NCI-H69 (cell line): ENCODE results near the gene SLC25A45.
"Not testable (repeated sequence)": the region's sequence is repeated elsewhere in the genome, so short reads cannot be mapped to it uniquely, and the experiment has no call there.

Source experiments
- DNase-seq: peaks from one replicate; lab custom pipeline; 2025; lab: John Stamatoyannopoulos, UW

The SLC25A45 gene

DNA sequence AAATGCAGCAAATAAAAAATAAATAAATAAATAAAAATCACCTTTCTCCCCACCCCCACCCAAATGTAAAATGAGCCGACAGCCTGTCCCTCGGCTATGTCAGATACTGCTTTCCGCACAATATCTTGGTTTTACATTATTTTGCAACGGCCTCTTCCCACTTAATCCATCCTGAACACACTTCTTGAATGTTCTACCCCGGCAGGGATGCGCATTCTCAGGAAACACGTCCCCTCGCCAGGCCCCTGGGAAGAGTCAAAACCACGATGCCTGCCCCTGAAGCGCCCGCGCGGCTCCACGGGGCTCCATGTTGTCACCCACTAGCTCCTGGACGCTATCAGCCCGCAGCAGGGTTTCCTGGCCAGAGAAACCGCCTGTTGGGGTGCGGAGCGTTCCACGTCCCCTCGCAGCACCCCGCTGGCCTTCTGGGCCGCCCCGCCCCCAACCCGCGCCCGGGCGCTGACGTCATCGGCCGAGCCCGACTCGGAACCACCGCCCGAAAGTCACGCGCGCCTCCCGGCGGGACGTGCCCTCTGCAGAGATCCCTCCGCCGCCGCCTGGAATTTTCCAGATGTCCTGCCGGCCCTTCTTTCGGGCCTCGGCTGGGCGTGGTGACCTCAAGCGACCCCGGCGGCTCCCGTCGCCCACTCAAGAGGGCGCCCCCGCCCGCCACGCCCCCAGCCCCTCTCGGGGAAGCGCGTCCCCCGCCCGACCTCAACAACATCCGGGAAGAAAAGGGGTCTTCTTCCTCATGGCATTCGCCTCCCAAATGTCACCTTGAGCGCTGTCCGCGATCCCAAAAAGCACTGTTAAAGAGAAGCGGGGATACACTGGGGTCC, 39.6 kb upstream of the SLC25A45 start:
- peak; percentile 98 for DNase-seq

- DNase-seq = peak; percentile 98
Measured at GRCh38 chr11:65420979-65421793, 38.7 kb upstream of the SLC25A45 start.

DNA sequence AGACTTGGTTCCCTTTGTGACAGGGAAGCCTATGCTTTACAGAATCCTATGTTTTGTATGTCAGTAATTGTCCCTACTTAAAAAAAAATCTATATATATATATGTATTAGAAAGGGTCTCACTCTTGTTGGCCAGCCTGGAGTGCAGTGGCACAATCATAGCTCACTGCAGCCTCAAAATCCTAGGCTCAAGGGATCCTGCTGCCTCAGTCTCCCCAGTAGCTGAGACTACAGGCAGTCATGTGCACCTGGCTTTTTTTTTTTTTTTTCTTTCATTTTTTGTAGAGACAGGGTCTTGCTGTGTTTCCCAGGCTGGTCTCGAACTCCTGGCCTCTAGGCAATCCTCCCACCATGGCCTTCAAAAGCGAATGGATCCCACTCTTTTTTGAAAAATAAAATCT, 38.1 kb upstream of the SLC25A45 start:
- no peak for DNase-seq

- peak; percentile 88 for DNase-seq
Measured at GRCh38 chr11:65419772-65420481, 37.5 kb upstream of the SLC25A45 start.

DNA sequence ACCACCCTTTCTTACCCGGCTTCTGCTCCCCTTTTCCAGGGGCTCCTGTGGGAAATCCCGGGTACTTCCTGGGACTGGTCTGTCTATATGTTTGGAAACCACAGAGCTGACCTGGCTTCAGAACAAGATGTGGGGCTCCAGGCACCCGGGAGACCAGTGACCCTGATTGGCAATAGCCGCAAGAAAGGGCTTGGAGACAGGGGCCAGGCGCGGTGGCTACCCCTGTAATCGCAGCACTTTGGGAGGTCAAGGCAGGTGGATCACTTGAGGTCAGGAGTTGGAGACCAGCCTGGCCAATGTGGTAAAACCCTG, 37.0 kb upstream of the SLC25A45 start:
- no peak for DNase-seq

- DNase-seq = peak; percentile 99
Measured at GRCh38 chr11:65418681-65419459, 36.4 kb upstream of the SLC25A45 start.

DNA sequence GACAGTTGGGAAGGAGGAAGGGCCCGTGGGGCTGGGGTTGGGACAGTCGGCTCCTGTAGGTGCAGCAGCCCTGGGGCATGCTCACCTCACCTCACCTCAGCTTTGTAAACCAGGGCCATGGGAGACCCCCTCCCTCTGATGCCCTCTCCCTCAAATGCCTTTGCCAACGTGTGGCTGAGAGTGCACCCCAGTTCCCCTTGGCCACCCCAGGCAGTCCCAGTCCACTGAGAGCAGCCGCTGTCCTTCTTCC, 35.9 kb upstream of the SLC25A45 start:
- DNase-seq = peak; percentile 81

DNA sequence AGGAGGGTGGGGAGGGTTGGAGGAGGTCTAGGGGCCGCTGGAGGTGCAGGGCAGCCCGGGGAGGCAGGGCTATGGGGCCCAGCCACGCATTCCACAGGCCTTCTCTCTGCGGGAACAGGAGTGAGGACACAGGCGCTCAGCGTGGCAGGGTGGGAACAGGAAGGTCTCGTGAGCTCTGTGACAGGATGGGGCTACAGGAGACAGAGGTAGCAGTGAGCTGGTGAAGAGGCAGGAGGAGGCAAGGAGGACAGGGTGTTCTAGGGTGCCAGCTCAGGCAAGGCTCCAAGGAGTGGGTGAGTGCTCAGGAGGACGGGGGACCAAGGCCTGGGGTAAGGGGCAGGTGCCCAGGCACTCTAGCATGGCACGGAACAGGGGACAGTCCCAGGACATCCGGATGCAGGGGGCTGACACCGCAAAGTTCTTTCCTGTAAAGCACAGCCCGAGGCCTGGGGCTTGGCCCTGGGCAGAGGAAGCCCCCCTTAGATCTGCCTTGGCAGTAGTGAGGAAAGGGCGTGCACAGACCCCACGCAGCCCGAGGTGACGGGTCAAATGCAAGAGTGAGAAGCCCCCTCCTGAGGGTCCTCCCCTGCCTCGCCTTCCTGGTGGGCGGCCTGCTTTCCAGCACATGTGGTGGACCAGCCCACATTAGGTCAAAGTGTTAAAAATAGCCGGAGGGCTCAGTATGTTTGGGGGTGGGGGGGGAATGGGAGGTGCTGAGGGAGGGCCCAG, 35.4 kb upstream of the SLC25A45 start:
- no peak for DNase-seq

GRCh38 chr11:65416841-65417701, 34.6 kb upstream of the SLC25A45 start:
- DNase-seq = peak; percentile 82

GRCh38 chr11:65416341-65416824, 33.9 kb upstream of the SLC25A45 start:
- DNase-seq = peak; percentile 91

DNA sequence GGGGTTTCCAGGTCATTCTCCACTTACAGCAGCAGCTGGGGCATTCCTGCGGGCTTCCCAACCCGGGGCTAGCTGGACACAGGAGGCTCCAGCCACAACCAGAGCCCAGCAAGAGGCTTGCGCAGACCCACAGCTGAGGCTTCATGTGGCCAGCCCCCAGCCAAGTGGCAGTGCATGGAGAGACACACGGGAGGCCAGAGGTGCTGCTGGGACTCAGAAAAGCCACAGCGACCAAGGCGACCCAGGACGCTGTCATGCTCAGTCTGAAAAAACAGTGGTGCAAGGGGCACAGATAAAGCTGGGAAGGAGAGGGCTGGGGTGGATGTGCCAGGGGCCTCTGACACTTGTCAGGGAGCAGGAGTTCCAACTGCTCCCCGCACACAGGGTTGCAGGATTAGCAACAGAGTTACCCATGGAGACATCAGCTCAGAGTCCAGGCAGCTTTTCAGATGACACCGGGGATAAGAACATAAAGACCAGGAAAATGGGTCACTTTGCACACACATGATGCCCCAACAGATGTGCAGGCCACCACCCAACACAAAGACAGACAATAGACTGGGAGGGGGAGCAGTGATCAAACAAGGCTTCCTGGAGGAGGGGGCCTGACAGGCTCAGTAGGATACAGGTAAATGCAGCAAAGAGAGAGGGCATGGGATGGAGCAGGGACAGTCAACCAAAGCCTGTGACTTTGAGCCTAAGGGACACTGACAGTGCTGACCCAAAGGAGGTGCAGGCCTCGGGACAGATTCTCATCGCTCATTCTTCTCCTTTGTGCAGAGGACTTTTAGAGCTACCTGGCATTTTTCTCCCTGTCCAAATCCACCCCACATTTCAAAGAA, 33.3 kb upstream of the SLC25A45 start:
- peak; percentile 73 for DNase-seq

DNA sequence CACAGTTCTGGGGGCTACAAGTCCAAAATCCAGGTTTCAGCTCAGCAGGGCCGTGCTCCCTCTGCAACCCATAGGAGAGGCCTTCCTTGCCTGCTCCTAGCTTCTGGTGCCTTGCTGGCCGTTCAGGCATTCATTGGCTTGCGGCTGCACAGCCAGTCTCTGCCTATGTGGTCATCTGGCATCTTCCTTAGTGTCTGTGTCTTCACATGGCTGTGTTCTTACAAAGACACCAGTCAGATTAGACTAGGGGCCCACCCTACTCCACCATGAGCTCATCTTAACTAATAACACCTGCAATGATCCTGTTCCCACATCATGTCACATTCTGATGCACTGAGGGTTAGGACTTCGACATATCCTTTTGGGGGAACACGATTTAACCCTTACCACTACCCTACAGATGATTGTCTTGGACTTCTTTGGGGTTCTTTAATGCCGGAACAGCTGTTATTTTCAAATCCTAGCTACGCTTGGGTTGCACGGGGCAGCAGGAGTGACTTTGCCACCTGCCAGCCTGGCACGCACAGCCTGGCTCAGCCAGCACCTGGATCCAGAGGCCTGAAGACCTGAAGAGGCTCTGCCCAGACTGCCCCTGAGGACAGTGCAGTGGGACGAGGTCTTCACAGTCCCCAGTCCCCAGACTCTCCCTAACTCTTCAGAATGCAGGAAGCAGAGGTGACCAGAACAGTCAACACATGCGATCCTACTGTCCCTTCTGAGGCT, 32.5 kb upstream of the SLC25A45 start:
- no peak for DNase-seq

GRCh38 chr11:65413077-65413664, 30.7 kb upstream of the SLC25A45 start:
- not testable (repeated sequence) for DNase-seq

- no peak for DNase-seq
Measured at GRCh38 chr11:65412271-65413076, 30.0 kb upstream of the SLC25A45 start.

DNA sequence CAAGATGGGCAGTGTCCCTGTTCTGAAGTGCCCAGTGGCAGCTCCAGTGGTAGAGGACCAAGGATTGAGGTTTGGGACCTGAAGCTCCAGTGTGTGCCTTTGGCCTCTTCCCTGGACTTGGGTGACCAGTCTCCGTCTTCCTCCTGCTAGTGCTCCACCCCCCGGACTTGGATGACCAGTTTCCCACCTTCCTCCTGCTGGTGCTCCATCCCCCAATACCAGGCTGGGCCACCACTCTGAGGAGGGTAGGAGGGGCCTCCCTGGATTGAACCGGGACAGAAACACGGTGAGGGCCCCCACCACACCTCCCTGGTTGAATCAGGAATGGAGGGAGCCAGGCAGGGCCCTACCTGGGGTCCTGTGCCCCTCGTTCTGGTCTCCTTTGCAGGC, 29.2 kb upstream of the SLC25A45 start:
- DNase-seq = no peak

GRCh38 chr11:65410936-65411680, 28.7 kb upstream of the SLC25A45 start:
- no peak for DNase-seq
